Stimulated activated CD4-positive, alpha-beta T cell treated with anti-CD3 and anti-CD28 coated beads, TNF-alpha, amount 100 ng/mL, for 24 hours (primary cell): Measurements from ENCODE around the gene ZNF888.
"Not testable (repeated sequence)": the region's sequence is repeated elsewhere in the genome, so short reads cannot be mapped to it uniquely, and the experiment has no call there.

ENCODE experiments used
- DNase-seq, 3 experiments: peaks; one replicate each; pipeline ENCODE4 v3.0.0-alpha.2; 2020; ENCODE audit warnings: low read depth in 3 of 3

The ZNF888 gene

GRCh38 chr19:52941941-52942385, 18.7 kb upstream of the ZNF888 start:
- DNase-seq: peak in 1 of 3 experiments; percentile 10

GRCh38 chr19:52941523-52941922, 18.3 kb upstream of the ZNF888 start:
- DNase-seq: not testable (repeated sequence)

- not testable (repeated sequence) for DNase-seq
Measured at GRCh38 chr19:52940905-52941304, 17.7 kb upstream of the ZNF888 start.

DNA sequence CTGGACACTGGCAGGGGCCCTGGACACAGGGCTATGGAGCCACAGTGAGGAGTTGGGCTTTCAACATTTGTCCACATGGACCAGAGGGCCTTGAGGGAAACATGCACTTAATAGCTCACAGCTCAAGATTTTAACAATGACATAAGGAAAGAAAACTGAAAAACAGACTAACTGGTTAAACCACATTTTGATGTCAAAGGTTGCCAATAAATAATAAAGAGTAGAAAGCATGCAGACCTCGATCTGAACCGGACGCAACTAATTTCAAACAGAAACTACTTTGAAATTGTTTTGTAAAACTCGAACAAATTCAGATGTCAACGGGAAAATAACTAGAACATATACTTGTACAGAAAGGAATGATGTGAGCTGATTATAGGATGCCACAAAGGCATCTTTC, 15.5 kb upstream of the ZNF888 start:
- DNase-seq: no peak

- no peak for DNase-seq
Measured at GRCh38 chr19:52936954-52937325, 13.7 kb upstream of the ZNF888 start.

DNA sequence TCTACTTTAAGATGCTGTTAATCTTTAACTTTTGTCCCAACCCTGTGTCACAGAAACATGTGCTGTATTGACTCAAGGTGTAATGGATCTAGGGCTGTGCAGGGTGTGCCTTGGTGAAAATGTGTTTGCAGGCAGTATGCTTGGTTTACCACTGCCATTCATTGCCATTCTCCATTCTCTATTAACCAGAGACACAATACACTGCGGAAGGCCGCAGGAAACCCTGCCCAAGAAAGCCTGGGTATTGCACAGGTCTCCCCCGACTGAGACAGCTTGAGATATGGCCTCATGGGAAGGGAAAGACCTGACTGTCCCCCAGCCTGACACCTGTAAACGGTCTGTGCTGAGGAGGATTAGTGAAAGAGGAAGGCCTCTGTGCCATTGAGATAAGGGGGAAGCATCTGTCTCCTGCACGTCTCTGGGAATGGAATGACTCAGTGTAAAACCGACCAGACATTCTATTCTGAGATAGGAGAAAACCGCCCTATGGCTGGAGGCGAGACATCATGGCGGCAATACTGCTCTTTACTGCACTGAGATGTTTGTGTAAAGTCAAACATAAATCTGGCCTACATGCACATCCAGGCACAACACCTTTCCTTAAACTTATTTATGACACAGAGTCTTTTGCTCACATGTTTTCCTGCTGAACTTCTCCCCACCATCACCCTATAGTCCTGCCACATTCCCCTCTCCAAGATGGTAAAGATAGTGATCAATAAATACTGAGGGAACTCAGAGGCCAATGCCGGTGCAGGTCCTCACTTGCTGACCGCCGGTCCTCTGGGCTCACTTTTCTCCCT, 13.1 kb upstream of the ZNF888 start:
- no peak for DNase-seq

- no peak for DNase-seq
Measured at GRCh38 chr19:52935434-52935833, 12.2 kb upstream of the ZNF888 start.

DNA sequence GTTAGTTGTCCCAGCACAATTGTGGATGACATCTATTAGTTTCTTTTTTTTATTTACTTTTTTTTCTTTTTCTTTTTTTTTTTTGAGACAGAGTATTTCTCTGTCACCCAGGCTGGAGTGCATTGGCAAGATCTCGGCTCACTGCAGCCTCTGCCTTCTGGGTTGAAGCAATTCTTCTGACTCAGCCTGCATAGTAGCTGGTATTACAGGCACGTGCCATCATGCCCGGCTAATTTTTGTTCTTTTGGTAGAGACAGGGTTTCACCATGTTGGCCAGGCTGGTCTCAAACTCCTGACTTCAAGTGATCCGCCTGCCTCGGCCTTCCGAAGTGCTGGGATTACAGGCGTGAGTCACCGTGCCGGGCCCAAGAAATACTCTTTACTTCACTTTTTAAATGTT, 1.4 kb upstream of the ZNF888 start:
- DNase-seq: not testable (repeated sequence)

- DNase-seq: no peak
Measured at GRCh38 chr19:52923778-52924593, 758 bp upstream of the ZNF888 start.

DNA sequence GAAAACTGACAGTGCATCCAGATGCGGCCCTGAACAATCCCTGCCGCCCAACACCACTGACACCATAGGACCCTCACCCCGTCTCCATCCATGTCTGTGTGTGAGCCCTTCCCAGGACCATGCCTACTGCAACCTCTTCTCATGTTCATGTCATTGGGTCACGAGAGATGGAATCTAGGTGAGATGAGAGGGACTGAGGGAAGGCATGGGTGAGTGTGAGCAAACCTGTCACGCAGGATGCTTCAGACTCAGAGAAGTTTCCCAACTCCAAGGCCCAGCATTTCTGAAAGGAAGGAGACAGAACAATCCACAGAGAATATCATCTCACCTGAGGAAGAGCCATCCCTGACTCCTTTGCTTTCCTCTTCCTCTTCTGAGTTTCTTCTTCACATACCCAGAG, 5.7 kb downstream of the ZNF888 start:
- DNase-seq: no peak

GRCh38 chr19:52910648-52911047, 12.6 kb downstream of the ZNF888 start:
- no peak for DNase-seq

DNA sequence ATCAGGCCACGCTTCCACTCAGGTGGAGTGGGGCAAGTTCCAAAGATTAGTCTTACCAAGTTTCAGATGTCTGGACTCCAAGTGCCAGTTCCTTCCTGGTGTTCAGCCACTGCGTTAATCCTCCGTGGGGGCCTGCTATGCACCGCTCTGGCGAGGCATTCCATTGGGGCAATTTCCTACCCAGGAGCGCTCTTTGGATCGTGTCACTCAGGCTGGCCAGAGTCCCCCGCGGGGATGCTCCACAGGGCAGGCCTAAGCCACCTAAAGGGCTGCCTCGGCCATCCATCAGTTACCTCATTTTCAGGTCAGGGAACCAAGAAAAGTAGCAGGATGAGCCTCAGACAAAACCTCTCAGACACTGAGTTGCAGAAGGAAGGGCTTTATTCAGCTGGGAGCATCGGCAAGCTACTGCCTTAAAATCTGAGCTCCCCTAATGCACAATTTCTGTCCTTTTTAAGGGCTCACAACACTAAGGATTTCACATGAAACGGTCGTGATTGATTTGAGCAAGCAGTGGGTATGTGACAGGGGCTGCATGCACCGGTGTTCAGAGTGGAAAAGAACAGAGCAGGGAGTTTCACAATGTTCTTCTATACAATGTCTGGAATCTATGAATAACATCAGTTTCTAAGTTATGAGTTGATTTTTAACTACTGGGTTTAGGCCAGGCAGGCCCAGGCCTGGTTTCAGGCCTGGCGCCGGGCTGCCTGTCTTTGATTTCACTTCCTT, 19.0 kb downstream of the ZNF888 start:
- not testable (repeated sequence) for DNase-seq

DNA sequence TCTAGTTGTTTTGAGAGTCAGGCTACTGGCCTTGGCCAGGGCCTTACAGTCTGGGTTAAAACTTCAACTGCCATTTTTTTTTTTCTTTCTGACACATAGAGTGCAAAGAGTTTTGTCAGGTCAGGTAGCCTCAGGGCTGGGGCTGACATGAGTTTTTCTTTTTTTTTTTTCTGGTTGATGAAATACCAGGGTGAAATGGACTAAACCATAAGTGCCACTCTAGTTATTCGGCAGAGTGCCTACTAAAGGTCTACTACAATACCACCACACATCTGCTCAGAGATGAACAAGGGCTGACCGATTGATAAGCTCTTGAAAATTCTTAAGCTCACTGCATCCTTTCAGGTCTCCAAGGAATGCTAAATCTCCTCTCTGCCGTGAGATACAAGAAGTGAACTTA, 21.4 kb downstream of the ZNF888 start:
- DNase-seq: no peak

- DNase-seq: not testable (repeated sequence)
Measured at GRCh38 chr19:52898596-52898995, 24.6 kb downstream of the ZNF888 start.

DNA sequence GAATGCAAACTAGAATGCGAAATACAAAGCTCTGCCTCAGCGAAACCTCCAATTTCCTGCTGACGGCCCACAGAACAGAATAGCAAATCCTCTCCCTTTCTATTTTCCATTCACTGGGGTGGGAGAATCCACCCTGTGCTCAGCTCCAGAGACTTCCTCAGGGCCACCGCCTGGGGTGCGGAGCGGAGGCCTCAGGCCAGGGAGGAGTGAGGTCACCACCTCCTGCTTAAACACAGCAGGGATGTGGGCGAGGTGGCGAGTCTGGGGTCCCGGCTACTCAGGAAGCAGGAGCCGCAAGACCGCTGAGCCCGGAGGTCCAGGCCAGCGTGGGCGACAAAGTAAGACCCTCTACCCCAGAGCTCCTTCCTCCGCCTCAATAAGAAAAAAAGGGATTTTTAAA, 25.1 kb downstream of the ZNF888 start:
- DNase-seq: no peak

DNA sequence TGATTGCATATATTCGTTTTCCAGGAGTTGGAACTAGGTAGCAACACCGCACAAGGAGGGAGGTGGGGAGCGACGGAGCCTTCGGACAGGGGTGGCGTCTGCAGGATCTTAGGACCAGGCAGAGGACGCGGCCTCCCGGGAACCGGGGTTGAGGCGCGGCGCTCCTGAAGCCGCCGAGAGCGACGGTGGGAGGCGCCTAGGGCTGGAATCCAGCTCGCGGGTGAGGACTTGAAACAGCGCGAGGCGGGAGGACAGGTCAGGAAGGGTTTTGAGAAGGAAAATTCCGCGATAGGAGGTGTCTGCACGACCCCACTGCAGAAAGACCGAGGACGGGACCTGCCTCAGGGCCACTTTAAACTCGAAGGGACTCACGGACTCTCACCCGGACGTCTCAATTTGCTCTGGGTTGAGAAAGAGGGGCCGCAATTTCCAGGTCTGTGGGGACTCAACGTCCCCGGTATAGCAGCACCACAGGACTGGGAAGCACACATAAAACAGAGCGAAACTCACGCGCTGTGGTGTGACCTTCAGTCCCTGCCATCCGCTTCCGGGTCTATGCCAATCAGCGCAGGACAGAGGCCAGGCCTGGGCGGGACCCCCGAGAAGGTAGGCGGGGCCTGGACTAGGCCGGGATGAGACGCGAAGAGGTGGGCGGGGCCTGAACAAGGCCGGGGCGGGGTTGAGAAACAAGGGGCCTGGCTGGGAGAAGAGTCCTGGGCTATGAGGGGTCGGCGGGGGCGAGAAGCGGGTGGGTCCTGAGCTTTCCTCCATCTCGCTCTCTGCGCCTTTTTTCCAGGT, 25.9 kb downstream of the ZNF888 start, which contains the start of gene ZNF320:
ZNF320 (minus strand) TSS at position 498 of the 798 bp plus-strand sequence. CDS start 7,380 bp downstream, outside the sequence.
- peak; percentile 76 to 84 (median 77) for DNase-seq

DNA sequence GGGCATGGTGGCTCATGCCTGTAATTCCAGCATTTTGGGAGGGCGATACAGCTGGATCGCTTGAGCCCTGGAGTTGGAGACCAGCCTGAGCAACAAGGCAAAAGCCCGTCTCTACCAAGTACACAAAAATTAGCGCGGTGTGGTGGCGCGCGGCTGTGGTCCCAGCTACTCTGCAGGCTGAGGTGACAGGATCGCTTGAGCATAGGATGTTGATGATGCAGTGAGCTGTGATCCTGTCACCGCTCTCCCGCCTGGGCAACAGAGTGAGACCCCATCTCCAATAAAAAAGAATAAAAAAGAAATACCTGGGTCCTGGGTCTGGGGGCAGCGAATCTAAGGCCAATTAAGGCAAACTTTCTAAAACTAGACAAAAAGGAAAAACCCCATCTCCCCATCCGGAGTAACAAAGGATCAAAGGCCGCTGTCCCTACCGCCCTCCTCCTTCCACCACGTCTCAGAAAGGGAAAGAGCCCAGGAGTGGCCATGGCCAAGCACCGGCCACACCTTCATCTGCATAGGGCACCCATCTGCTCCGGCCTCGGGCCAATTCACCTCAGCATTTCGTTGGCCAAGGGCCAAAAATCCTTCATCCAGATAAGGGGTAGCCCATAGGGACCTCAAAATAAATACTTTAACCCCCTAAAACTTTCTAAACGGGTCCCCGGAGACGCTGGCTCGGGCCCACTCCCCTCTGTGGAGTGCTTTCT, 26.6 kb downstream of the ZNF888 start:
- no peak for DNase-seq

GRCh38 chr19:52891336-52891735, 31.9 kb downstream of the ZNF888 start:
- DNase-seq: no peak

GRCh38 chr19:52889931-52890330, 33.3 kb downstream of the ZNF888 start:
- DNase-seq: no peak

DNA sequence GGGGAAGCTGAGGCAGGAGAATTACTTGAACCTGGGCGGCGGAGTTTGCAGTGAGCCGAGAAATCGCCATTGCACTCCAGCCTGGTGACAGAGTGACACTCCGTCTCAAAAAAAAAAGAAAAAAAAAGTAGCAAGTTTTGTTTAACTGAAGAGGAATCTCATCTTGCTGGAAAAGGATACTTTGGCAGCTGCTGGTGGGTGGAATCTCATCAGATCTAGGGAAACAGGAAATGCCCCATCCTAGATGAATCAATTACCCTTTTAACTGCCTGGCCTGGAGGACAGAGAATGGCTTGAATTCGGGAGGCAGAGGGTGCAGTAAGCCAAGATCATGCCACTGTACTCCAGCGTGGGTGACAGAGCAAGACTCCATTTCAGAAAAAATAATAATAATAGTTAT, 34.2 kb downstream of the ZNF888 start:
- no peak for DNase-seq
